Activated T-cell treated with anti-CD3 and anti-CD28 coated beads, Interleukin-2, amount 50 U/mL, for 72 hours (primary cell): Measurements from ENCODE around the gene FAF1. TPM values are rescaled to one million over a fixed set of nuclear protein-coding genes. Genes with fewer than 3 reads are reported as not detected.

ENCODE experiments used
- ATAC-seq, 2 donors: fragments of 150-1000 bp; cut with Tn5 transposase; replicated peaks in 1 of 2; 2 replicates each; pipeline ENCODE4 v1.10.0; 2021; ENCODE audit warnings: moderate library complexity in 2 of 2, mild to moderate bottlenecking in 1 of 2
- DNase-seq, 2 donors: peaks; one replicate each; pipeline ENCODE4 v3.0.0; 2021 to 2022; ENCODE audit warnings: mixed read lengths in 1 of 2
- H3K27ac Mint-ChIP-seq: one replicate; pipeline ENCODE4 v1.8.0; 2022; ENCODE audit warnings: mild to moderate bottlenecking, moderate library complexity, mixed read lengths
- H3K27me3 Mint-ChIP-seq: one replicate; pipeline ENCODE4 v1.8.0; 2022; ENCODE audit warnings: low read depth, mixed read lengths
- H3K36me3 Mint-ChIP-seq, 2 donors: one replicate each; pipeline ENCODE4 v1.8.0; 2022; ENCODE audit warnings: mixed read lengths in 2 of 2, mild to moderate bottlenecking in 1 of 2; ENCODE audit not compliant: insufficient read depth in 2 of 2
- H3K4me1 Mint-ChIP-seq: one replicate; pipeline ENCODE4 v1.8.0; 2022; ENCODE audit warnings: low read depth, mixed read lengths
- H3K4me3 Mint-ChIP-seq, 2 donors: one replicate each; pipeline ENCODE4 v1.8.0; 2022; ENCODE audit warnings: mild to moderate bottlenecking in 2 of 2, mixed read lengths in 2 of 2, moderate library complexity in 2 of 2
- H3K9me3 Mint-ChIP-seq, 2 donors: one replicate each; pipeline ENCODE4 v1.8.0; 2022; ENCODE audit warnings: mixed read lengths in 2 of 2
- total RNA-seq, 2 donors: library from RNA; stranded (reverse); gene quantifications; one replicate each; pipeline ENCODE4 v1.2.3, GENCODE V29; 2022

The FAF1 gene
- total RNA-seq, 2 donors from 2014 or later, result 65.7 to 83.0 TPM

DNA sequence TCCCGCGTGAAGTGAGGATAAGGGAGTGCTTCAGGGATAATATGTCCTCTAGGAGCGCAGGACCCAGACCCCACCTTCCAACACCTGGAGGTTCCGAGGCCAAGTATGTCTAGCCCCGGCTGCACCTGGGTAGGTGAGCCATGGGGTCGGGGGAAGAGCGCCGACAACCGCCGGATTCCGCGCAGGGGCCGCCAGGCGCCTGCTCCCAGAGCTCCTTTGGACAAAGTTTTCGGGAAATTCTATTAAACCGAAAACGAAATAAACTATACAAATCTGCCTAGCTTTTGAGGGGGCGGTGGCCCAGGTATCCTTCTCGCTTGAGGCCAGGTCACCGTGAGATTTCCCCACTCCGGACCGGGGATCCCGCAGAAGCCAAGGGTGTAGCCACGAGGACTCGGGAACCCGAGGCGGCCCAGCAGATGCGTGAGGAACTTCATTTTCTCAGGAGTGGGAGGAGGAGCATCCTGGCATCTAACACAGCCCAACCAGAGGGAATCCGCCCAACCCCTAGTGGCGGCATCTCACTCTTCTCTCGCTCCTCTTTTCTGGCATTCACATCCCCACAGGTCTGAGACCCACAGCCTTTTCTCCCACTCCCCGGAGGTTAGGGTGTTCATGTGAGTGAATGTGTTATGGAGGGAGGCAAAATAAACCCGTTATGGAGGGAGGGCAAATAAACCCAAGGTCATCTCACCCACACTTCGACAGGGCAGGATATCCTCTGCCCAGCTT lies 534.5 kb downstream of the FAF1 start:
- Mint-ChIP-seq H3K4me3 (peak overlapping the region; percentile 93 to 94), H3K27me3 (peaks cover 88% of the 10 kb centered on the region), H3K4me1 (peaks cover 76% of the 10 kb centered on the region), H3K9me3 (no peaks in the 10 kb centered on the region), H3K27ac (no peak overlapping the region), H3K36me3 (peaks cover 4 to 6% of the 10 kb centered on the region in 2 donors)
- DNase-seq (no peak), ATAC-seq (no peak)

- peak overlapping the region; percentile 59 for H3K27ac Mint-ChIP-seq
- H3K4me1 Mint-ChIP-seq, result peaks cover 76% of the 10 kb centered on the region
- H3K9me3 Mint-ChIP-seq, result no peaks in the 10 kb centered on the region
- H3K27me3 Mint-ChIP-seq, result peaks cover 88% of the 10 kb centered on the region
- peaks cover 4 to 6% of the 10 kb centered on the region in 2 donors for H3K36me3 Mint-ChIP-seq
- ATAC-seq (no peak), DNase-seq (no peak)
- peak overlapping the region; percentile 93 to 94 for H3K4me3 Mint-ChIP-seq
Measured at GRCh38 chr1:50424884-50425375, 535.1 kb downstream of the FAF1 start.

GRCh38 chr1:50424045-50424883 lies 535.8 kb downstream of the FAF1 start:
- ATAC-seq, result peak; percentile 42 to 57
- Mint-ChIP-seq H3K27ac (peak overlapping the region; percentile 59), H3K27me3 (peaks cover 87% of the 10 kb centered on the region), H3K4me1 (peaks cover 81% of the 10 kb centered on the region), H3K36me3 (peaks cover 4 to 6% of the 10 kb centered on the region in 2 donors), H3K9me3 (no peaks in the 10 kb centered on the region), H3K4me3 (peak overlapping the region; percentile 93 to 94)
- no peak for DNase-seq

DNA sequence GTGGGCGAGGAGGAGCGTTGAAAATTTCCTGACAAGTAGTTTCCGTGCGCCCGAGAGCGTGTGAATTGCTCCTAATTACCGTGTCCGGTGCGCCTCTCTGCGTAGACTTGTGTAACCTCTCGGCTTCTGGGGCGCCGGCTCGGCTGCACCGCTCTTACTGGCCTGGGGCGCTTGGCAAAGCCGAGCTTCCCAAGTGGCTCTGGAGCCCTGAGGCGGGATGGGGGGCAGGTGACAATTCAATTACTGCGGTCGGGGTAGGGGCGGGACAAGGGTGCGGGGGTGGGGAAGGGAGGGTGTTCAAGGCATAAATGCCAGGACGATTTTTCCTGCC lies 536.4 kb downstream of the FAF1 start:
- H3K27me3 Mint-ChIP-seq, result peaks cover 81% of the 10 kb centered on the region
- ATAC-seq (peak; percentile 43 to 48), DNase-seq (peak in 1 of 2 donors; percentile 56)
- H3K4me3 Mint-ChIP-seq, result peak overlapping the region; percentile 93 to 94
- H3K27ac Mint-ChIP-seq, result no peak overlapping the region
- H3K4me1 Mint-ChIP-seq, result peaks cover 81% of the 10 kb centered on the region
- H3K36me3 Mint-ChIP-seq, result peaks cover 4 to 6% of the 10 kb centered on the region in 2 donors
- no peaks in the 10 kb centered on the region for H3K9me3 Mint-ChIP-seq

DNA sequence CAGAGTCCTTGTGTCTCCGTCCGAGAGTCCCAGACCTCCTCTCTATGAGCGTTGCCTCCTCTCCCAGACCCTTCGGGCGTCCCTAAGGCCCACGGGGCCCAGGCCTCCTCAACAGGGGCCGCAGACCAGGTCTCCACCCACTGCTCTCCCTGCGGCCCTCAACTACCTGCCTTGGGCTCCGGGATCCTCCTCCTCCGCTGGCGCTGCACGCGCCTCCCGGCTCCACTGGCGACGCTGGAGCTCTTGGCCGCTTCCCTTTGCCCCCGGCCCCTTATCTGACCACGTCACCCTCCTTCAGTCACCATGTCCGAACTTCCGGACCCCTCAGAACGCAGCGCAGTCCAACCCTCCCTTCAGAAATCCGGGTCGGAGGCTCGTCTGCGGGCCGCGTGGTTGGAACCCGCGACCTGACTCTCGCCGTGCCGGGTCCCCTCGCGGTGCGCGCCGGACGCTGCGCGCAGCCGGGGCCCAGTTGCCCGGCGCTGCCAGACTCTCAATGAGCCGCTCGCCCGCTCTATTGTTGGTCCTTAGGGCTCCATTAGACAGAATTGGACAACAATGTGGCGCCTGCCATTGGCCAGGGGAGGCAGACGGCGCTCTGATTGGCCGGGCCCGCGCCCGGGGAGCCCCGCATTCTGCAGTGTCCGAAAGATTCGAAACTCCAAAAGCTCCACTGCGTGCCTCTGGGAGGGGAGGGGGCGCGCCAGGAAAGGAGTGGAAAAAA lies 537.0 kb downstream of the FAF1 start, which contains the start of gene DMRTA2:
Gene DMRTA2, minus strand, starts transcription at position 498 of the 724 bp plus-strand sequence. CDS start 1,907 bp downstream, outside the sequence.
- H3K27me3 Mint-ChIP-seq, result peaks cover 79% of the 10 kb centered on the region
- H3K4me1 Mint-ChIP-seq, result peaks cover 77% of the 10 kb centered on the region
- peaks cover 4 to 6% of the 10 kb centered on the region in 2 donors for H3K36me3 Mint-ChIP-seq
- H3K9me3 Mint-ChIP-seq, result no peaks in the 10 kb centered on the region
- peak within 1 kb of the TSS; percentile 81 for H3K27ac Mint-ChIP-seq
- ATAC-seq, result no peak
- no peak for DNase-seq
- peak within 1 kb of the TSS; percentile 93 to 94 for H3K4me3 Mint-ChIP-seq

- no peak for ATAC-seq
- Mint-ChIP-seq H3K9me3 (no peaks in the 10 kb centered on the region), H3K27ac (no peak overlapping the region), H3K36me3 (peaks cover 4 to 6% of the 10 kb centered on the region in 2 donors), H3K27me3 (peaks cover 79% of the 10 kb centered on the region), H3K4me1 (peaks cover 76% of the 10 kb centered on the region), H3K4me3 (peak overlapping the region; percentile 93 to 94)
- DNase-seq, result no peak
Measured at GRCh38 chr1:50422675-50422945, 537.5 kb downstream of the FAF1 start.

- Mint-ChIP-seq H3K4me3 (peak overlapping the region; percentile 54 to 69), H3K4me1 (peaks cover 73% of the 10 kb centered on the region), H3K27ac (peak overlapping the region; percentile 81), H3K27me3 (peaks cover 79% of the 10 kb centered on the region), H3K9me3 (no peaks in the 10 kb centered on the region), H3K36me3 (peaks cover 4 to 6% of the 10 kb centered on the region in 2 donors)
- no peak for DNase-seq
- ATAC-seq, result no peak
Measured at GRCh38 chr1:50421768-50422674, 538.0 kb downstream of the FAF1 start.

- no peak overlapping the region for H3K27ac Mint-ChIP-seq
Measured at GRCh38 chr1:50421366-50421748, 538.7 kb downstream of the FAF1 start.

GRCh38 chr1:50420689-50421365 lies 539.2 kb downstream of the FAF1 start:
- DNase-seq (peak in 1 of 2 donors; percentile 53), ATAC-seq (peak; percentile 42 to 52)
- peaks cover 72% of the 10 kb centered on the region for H3K4me1 Mint-ChIP-seq
- peaks cover 4 to 6% of the 10 kb centered on the region in 2 donors for H3K36me3 Mint-ChIP-seq
- H3K4me3 Mint-ChIP-seq, result peak overlapping the region; percentile 60 to 68
- peaks cover 82% of the 10 kb centered on the region for H3K27me3 Mint-ChIP-seq
- no peaks in the 10 kb centered on the region for H3K9me3 Mint-ChIP-seq
- no peak overlapping the region for H3K27ac Mint-ChIP-seq

More at GRCh38 chr1:50421366-50421748, 538.7 kb downstream of the FAF1 start:
- Mint-ChIP-seq H3K36me3 (peaks cover 4 to 6% of the 10 kb centered on the region in 2 donors), H3K4me3 (peak overlapping the region; percentile 54 to 69), H3K4me1 (peaks cover 72% of the 10 kb centered on the region), H3K27me3 (peaks cover 82% of the 10 kb centered on the region), H3K9me3 (no peaks in the 10 kb centered on the region)
- DNase-seq (no peak), ATAC-seq (no peak)

- DNase-seq, result no peak
- Mint-ChIP-seq H3K27me3 (peaks cover 78% of the 10 kb centered on the region), H3K4me3 (peak overlapping the region; percentile 60 to 68), H3K36me3 (peaks cover 4 to 6% of the 10 kb centered on the region in 2 donors), H3K27ac (peak overlapping the region; percentile 38), H3K9me3 (no peaks in the 10 kb centered on the region), H3K4me1 (peaks cover 65% of the 10 kb centered on the region)
- ATAC-seq, result no peak
Measured at GRCh38 chr1:50419907-50420677, 540.0 kb downstream of the FAF1 start.
